K562 (cell line): ENCODE results near the gene LHB. TPM values are rescaled to one million over a fixed set of nuclear protein-coding genes. Genes with fewer than 3 reads are reported as not detected.

Experiments used
- DACH1 ChIP-seq: fragments of 450-650 bp; IDR thresholded peaks from 2 replicates; pipeline ENCODE4 v1.6.1; 2018; ENCODE audit not compliant: partially characterized antibody
- MGA ChIP-seq: fragments of 450-650 bp; IDR thresholded peaks from 2 replicates; pipeline ENCODE4 v1.6.1; 2016; ENCODE audit warnings: mild to moderate bottlenecking, moderate library complexity
- ZBED1 ChIP-seq: IDR thresholded peaks from 2 replicates; pipeline ENCODE4 v1.6.1; 2014
- ZBTB49 ChIP-seq: sonication (generic); formaldehyde crosslinking; IDR thresholded peaks from 2 replicates; pipeline ENCODE4 v1.8.0; 2022; ENCODE audit warnings: missing genetic modification reagents, mild to moderate bottlenecking, borderline replicate concordance
- ZKSCAN3 ChIP-seq: fragments of 250-450 bp; sonication (Bioruptor Pico); IDR thresholded peaks from 2 replicates; pipeline ENCODE4 v1.4.0; 2020
- ZNF324 ChIP-seq: fragments of 250-450 bp; sonication (Bioruptor Pico); IDR thresholded peaks from 2 replicates; pipeline ENCODE4 v1.4.0; 2020; ENCODE audit warnings: mild to moderate bottlenecking
- polyA plus RNA-seq, 8 experiments: library from polyadenylated mRNA; depleted of rRNA in 4 of 8; stranded (reverse) in 5 of 8; unstranded in 3 of 8; fragments of >200 nt; fragmentation: Nextera tagmentation in 2 of 8; fragmentation: Illumina TruSeq in 1 of 8; extraction: Ambion mirVana in 2 of 8; extraction: Trizol in 1 of 8; gene quantifications; 2 replicates each; pipeline versions ENCODE4 v1.2.1 to v1.2.3, GENCODE V29; 2011 to 2014; ENCODE audit warnings: inconsistent platforms in 1 of 8, missing spikeins in 1 of 8
- total RNA-seq, 7 experiments: library from RNA; depleted of rRNA in 6 of 7; stranded (reverse); fragments of >200 nt in 6 of 7; fragmentation: Illumina TruSeq in 2 of 7; extraction: Trizol in 2 of 7; gene quantifications; 2 replicates each; pipeline versions ENCODE4 v1.2.1 to v1.2.3, GENCODE V29; 2011 to 2021; ENCODE audit warnings: low replicate concordance in 1 of 7

Gene LHB
- total and polyA plus RNA-seq, 9 of the 15 experiments (the other 6 are each of a cell fraction or from before 2014, with no cell fraction given) = 0.54 TPM; not detected in 8

- TF ChIP-seq ZBTB49 (CRISPR knock-in tag) = no peak
- TF ChIP-seq ZNF324 = no peak
- TF ChIP-seq ZBED1 = no peak
- TF ChIP-seq DACH1 = no peak
- no peak for TF ChIP-seq MGA
- TF ChIP-seq ZKSCAN3 = no peak
Observed at GRCh38 chr19:49011194-49011593, 5.7 kb downstream of the LHB start (continued).
